GM12873 (cell line): ENCODE results near the gene LPP.

ENCODE experiments used
- CTCF ChIP-seq: IDR thresholded peaks from 2 replicates; pipeline ENCODE4 v1.5.1; 2012; ENCODE audit warnings: low read depth, mild to moderate bottlenecking, moderate library complexity, low read length, control low read depth; ENCODE audit not compliant: insufficient read depth; ENCODE audit errors: missing control alignments

LPP gene

DNA sequence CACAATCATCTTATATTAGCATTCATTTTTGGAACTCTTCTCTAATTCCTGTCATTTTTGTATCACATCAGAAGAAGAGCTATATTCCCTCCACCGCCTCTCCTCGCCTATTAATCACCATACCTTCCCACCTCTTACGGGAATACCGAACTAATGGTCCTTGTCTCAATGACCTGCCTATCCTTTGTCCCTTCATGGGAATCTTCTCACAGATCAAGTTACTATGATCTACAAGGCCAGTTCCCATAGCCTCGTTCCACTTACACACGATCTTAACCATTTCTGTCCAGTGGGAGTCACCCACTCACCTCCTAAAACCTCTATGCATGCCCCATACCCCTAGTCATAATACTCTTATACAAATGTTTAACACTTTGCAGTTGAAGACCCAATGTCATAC is 675.2 kb downstream of the LPP start:
- no peak for TF ChIP-seq CTCF

- TF ChIP-seq CTCF = no peak
These were observed 675.6 kb downstream of the LPP start for GRCh38 chr3:188829576-188829975.

GRCh38 chr3:188830893-188831292 is 676.9 kb downstream of the LPP start:
- no peak for TF ChIP-seq CTCF

GRCh38 chr3:188832146-188832545 is 678.2 kb downstream of the LPP start:
- no peak for TF ChIP-seq CTCF

DNA sequence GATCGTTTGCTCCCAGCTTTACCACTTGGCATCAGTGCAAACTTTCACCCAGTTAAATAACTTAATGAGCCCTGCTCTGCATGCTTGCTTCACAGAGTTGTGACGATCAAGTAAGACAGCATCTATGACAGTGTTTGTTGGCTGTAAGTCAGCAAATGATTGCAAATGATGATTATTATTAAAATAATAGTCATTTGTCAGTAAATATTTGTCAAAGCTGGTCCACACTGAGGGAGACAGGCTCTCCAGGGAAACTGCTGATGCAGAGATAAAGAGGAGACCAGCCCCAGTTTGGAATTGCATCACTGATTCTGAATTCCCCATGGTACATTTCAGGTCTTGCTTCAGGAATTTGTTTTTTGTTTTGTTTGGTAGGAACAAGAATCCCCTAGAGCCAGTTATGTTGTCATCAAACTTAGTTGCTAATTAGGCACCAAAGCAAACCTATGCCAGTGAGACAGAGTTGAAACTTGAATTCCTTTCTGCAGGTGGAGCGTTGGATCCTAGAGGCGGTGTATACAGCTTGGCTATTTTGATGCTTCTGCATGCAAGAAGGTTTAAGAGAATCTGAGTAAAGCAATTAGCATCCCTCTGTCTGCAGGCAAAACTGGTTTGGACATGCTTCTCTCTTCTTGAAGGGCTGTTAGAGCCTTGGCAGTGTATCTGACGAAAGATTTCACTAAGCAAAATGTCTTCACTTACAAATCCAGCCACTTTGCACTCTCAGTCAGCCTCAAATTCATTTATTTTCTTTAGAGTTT is 679.2 kb downstream of the LPP start:
- TF ChIP-seq CTCF = no peak

DNA sequence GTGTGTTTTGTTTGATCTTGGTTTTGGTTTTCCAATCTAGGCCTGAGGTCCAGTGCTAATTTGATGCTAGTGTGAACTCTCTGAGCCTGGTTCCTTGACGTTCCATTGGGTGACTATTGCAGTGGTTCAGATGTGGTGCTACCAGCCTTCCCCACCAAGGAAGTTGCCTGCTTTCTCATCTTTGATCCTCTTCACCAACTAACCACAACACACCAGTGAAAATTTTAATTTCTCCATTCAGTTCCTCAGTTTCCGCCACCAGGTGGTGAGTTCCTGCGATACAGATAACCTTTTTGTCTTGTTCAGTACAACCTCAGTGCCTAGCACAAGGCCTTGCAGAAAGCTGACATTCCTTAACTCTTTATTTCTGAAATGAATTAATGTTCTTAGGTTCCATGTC is 680.4 kb downstream of the LPP start:
- TF ChIP-seq CTCF = no peak

- no peak for TF ChIP-seq CTCF
These were observed 685.3 kb downstream of the LPP start for GRCh38 chr3:188839187-188839695.
